HG03439 (cell line): ENCODE data around the gene HTT.
"Not testable (repeated sequence)": the region's sequence is repeated elsewhere in the genome, so short reads cannot be mapped to it uniquely, and the experiment has no call there.

ENCODE experiments used
- ATAC-seq: cut with Tn5 transposase; IDR thresholded peaks from one replicate; pipeline ENCODE4 v1.9.1; 2021; ENCODE audit warnings: mild to moderate bottlenecking, moderate library complexity; ENCODE audit not compliant: unreplicated experiment

Gene HTT

GRCh38 chr4:3116955-3117354 is 42.5 kb downstream of the HTT start:
- no peak for ATAC-seq

GRCh38 chr4:3118312-3118711 is 43.8 kb downstream of the HTT start:
- no peak for ATAC-seq

- no peak for ATAC-seq
These were observed 45.0 kb downstream of the HTT start for GRCh38 chr4:3119464-3119863.

- ATAC-seq: no peak
These were observed 46.6 kb downstream of the HTT start for GRCh38 chr4:3121110-3121509.

- no peak for ATAC-seq
These were observed 47.1 kb downstream of the HTT start for GRCh38 chr4:3121596-3121995.

GRCh38 chr4:3122081-3122563 is 47.6 kb downstream of the HTT start:
- no peak for ATAC-seq

GRCh38 chr4:3123181-3123671 is 48.7 kb downstream of the HTT start:
- ATAC-seq: no peak

GRCh38 chr4:3124070-3124767 is 49.7 kb downstream of the HTT start:
- ATAC-seq: no peak

GRCh38 chr4:3127112-3127511 is 52.6 kb downstream of the HTT start:
- no peak for ATAC-seq

GRCh38 chr4:3128058-3128457 is 53.6 kb downstream of the HTT start:
- no peak for ATAC-seq

GRCh38 chr4:3128976-3129375 is 54.5 kb downstream of the HTT start:
- no peak for ATAC-seq

GRCh38 chr4:3130201-3130600 is 55.7 kb downstream of the HTT start:
- no peak for ATAC-seq

- no peak for ATAC-seq
These were observed 56.3 kb downstream of the HTT start for GRCh38 chr4:3130826-3131225.

- no peak for ATAC-seq
These were observed 59.7 kb downstream of the HTT start for GRCh38 chr4:3134201-3134600.

- ATAC-seq: no peak
These were observed 60.9 kb downstream of the HTT start for GRCh38 chr4:3135155-3136011.

- no peak for ATAC-seq
These were observed 62.0 kb downstream of the HTT start for GRCh38 chr4:3136454-3136853.

GRCh38 chr4:3137908-3138307 is 63.4 kb downstream of the HTT start:
- ATAC-seq: no peak

- no peak for ATAC-seq
These were observed 70.9 kb downstream of the HTT start for GRCh38 chr4:3145234-3145924.

- no peak for ATAC-seq
These were observed 74.4 kb downstream of the HTT start for GRCh38 chr4:3148926-3149325.

- not testable (repeated sequence) for ATAC-seq
These were observed 76.8 kb downstream of the HTT start for GRCh38 chr4:3151238-3151637.

- ATAC-seq: no peak
These were observed 82.9 kb downstream of the HTT start for GRCh38 chr4:3157366-3157765.
